Endothelial cell of umbilical vein (primary cell): Measurements from ENCODE around the gene DOCK8. TPM values are rescaled to one million over a fixed set of nuclear protein-coding genes. Genes with fewer than 3 reads are reported as not detected.

Experiments used
- BruUV-seq: library from RNA; stranded (reverse); fragments of 400-500 nt; replicated peaks from 2 replicates; lab custom pipeline; 2021; lab: Mats Ljungman, UMichigan
- CTCF ChIA-PET: fragments of 300-600, 350-600 bp; sonication (Branson Sonifier 250); formaldehyde crosslinking; loops from one replicate; lab custom pipeline; 2021; ENCODE audit warnings: antibody characterized with exemption, inconsistent platforms; lab: Charles Lee
- POLR2A ChIA-PET: fragments of 300-600, 350-600 bp; sonication (Branson Sonifier 250); formaldehyde crosslinking; loops from one replicate; lab custom pipeline; 2021; ENCODE audit warnings: antibody characterized with exemption, inconsistent platforms; lab: Charles Lee
- DNase-seq: peaks from one replicate; pipeline ENCODE4 v3.0.0-alpha.2; 2011; ENCODE audit warnings: low read depth, low spot score
- FAIRE-seq: peaks from 2 replicates; lab custom pipeline; 2011; peaks lifted over from hg19 to GRCh38; lab: Jason Lieb, UNC
- H2AFZ ChIP-seq: 2 replicates; pipeline ENCODE4 v1.6.0; 2012; ENCODE audit warnings: low read depth, low read length, control low read depth, inconsistent platforms
- H3K27ac ChIP-seq: 2 replicates; pipeline ENCODE4 v1.5.1; 2011; ENCODE audit warnings: low read depth, mild to moderate bottlenecking, control low read depth, low read length, moderate library complexity; ENCODE audit not compliant: insufficient read depth
- H3K27me3 ChIP-seq, 2 experiments: 2 replicates each; pipeline versions ENCODE4 v1.6.0 to v1.6.1; 2011; ENCODE audit warnings: low read length in 2 of 2, mixed read lengths in 1 of 2; ENCODE audit not compliant: control insufficient read depth in 2 of 2, insufficient read depth in 2 of 2
- H3K36me3 ChIP-seq, 2 experiments: 2 replicates in 1 of 2; 3 replicates in 1 of 2; pipeline ENCODE4 v1.5.1; 2011; ENCODE audit warnings: low read length in 2 of 2, mild to moderate bottlenecking in 1 of 2, moderate library complexity in 1 of 2; ENCODE audit not compliant: control insufficient read depth in 2 of 2, insufficient read depth in 2 of 2; ENCODE audit errors: extremely low read depth in 1 of 2
- H3K4me1 ChIP-seq: 3 replicates; pipeline ENCODE4 v1.5.1; 2011; ENCODE audit warnings: mild to moderate bottlenecking, low read length; ENCODE audit not compliant: control insufficient read depth, insufficient read depth; ENCODE audit errors: extremely low read depth
- H3K4me2 ChIP-seq: 2 replicates; pipeline ENCODE4 v1.6.1; 2011; ENCODE audit warnings: low read length, control low read depth, mixed read lengths; ENCODE audit not compliant: insufficient read depth
- H3K4me3 ChIP-seq, 3 experiments: fragments of 200-600 bp in 1 of 3; sonication (generic), shearing (Covaris generic) in 1 of 3; replicated peaks in 1 of 3; 2 replicates each; pipeline ENCODE4 v1.5.1; 2011 to 2016; ENCODE audit warnings: control low read depth in 3 of 3, low read length in 3 of 3, mild to moderate bottlenecking in 2 of 3, inconsistent platforms in 1 of 3, low read depth in 1 of 3, moderate library complexity in 1 of 3; ENCODE audit not compliant: insufficient read depth in 1 of 3
- H3K79me2 ChIP-seq: 2 replicates; pipeline ENCODE4 v1.6.0; 2012; ENCODE audit warnings: low read length, inconsistent platforms; ENCODE audit not compliant: control insufficient read depth, insufficient read depth
- H3K9ac ChIP-seq: replicated peaks from 2 replicates; pipeline ENCODE3; 2011; ENCODE audit warnings: low read length, control low read depth; ENCODE audit not compliant: insufficient read depth; ENCODE audit errors: extremely low read depth
- H3K9me1 ChIP-seq: replicated peaks from 3 replicates; pipeline ENCODE4 v1.6.0; 2011; ENCODE audit warnings: mild to moderate bottlenecking, low read length; ENCODE audit not compliant: control insufficient read depth, insufficient read depth; ENCODE audit errors: extremely low read depth
- H3K9me3 ChIP-seq: replicated peaks from 2 replicates; pipeline ENCODE4 v1.5.1; 2012; ENCODE audit warnings: low read length, inconsistent platforms; ENCODE audit not compliant: control insufficient read depth, insufficient read depth
- H4K20me1 ChIP-seq: replicated peaks from 2 replicates; pipeline ENCODE3; 2011; ENCODE audit warnings: mild to moderate bottlenecking, low read length; ENCODE audit not compliant: control insufficient read depth, insufficient read depth; ENCODE audit errors: extremely low read depth
- CTCF ChIP-seq, 2 donors: IDR thresholded peaks; 1 replicate in 1 of 2; 2 replicates in 1 of 2; pipeline ENCODE4 v1.5.1; 2011; ENCODE audit warnings: low read length in 2 of 2, mild to moderate bottlenecking in 2 of 2, moderate library complexity in 2 of 2, control low read depth in 1 of 2, inconsistent platforms in 1 of 2, low read depth in 1 of 2; ENCODE audit not compliant: insufficient read depth in 1 of 2; ENCODE audit errors: extremely low read depth in 1 of 2
- EZH2 ChIP-seq: IDR thresholded peaks from 2 replicates; pipeline ENCODE4 v1.6.1; 2012; ENCODE audit warnings: borderline replicate concordance, low read depth, mild to moderate bottlenecking, moderate library complexity, low read length, inconsistent platforms; ENCODE audit not compliant: severe bottlenecking
- FOS ChIP-seq: IDR thresholded peaks from 2 replicates; pipeline ENCODE4 v1.6.1; 2011; ENCODE audit warnings: mild to moderate bottlenecking, low read length, moderate library complexity, borderline replicate concordance; ENCODE audit not compliant: insufficient read depth
- GATA2 ChIP-seq: IDR thresholded peaks from 2 replicates; pipeline ENCODE4 v1.7.0; 2011; ENCODE audit warnings: low read depth, mild to moderate bottlenecking, moderate library complexity, mixed read lengths, low read length; ENCODE audit not compliant: insufficient read length, insufficient read depth
- JUN ChIP-seq: IDR thresholded peaks from 2 replicates; pipeline ENCODE4 v1.6.1; 2011; ENCODE audit warnings: borderline replicate concordance, low read depth; ENCODE audit not compliant: insufficient read length, insufficient read depth
- MAX ChIP-seq: IDR thresholded peaks from 2 replicates; pipeline ENCODE4 v1.6.1; 2011; ENCODE audit not compliant: insufficient read depth, insufficient read length
- MYC ChIP-seq: IDR thresholded peaks from one replicate; pipeline ENCODE4 v1.6.1; 2011; ENCODE audit warnings: mild to moderate bottlenecking, low read depth, low read length
- POLR2A ChIP-seq: IDR thresholded peaks from 2 replicates; pipeline ENCODE4 v1.6.1; 2012; ENCODE audit warnings: low read depth, mild to moderate bottlenecking, control low read depth, low read length
- POLR2AphosphoS5 ChIP-seq: IDR thresholded peaks from 2 replicates; pipeline ENCODE4 v1.6.1; 2012; ENCODE audit warnings: low read depth, mild to moderate bottlenecking, control low read depth, low read length, moderate library complexity; ENCODE audit not compliant: insufficient read depth
- dilution Hi-C: fragments of 300-500 bp; cut with MboI; formaldehyde crosslinking; loops from one replicate; pipeline ENCODE4 v1.15.0; 2019; ENCODE audit warnings: low sequenced_read_pairs; ENCODE audit not compliant: extremely low pct_ligation_motif_present
- intact Hi-C: fragments of 100-400 bp; cut with micrococcal nuclease; formaldehyde crosslinking; loops from one replicate; pipeline ENCODE4 v1.10.0; 2022
- polyA plus RNA-seq, 4 experiments: library from polyadenylated mRNA; depleted of rRNA in 3 of 4; stranded (reverse) in 3 of 4; unstranded in 1 of 4; fragments of >200 nt; gene quantifications; 2 replicates each; pipeline versions ENCODE4 v1.2.1 to v1.2.3, GENCODE V29; 2011 to 2012; ENCODE audit warnings: missing spikeins in 1 of 4
- total RNA-seq: library from RNA; stranded (reverse); gene quantifications from 2 replicates; pipeline ENCODE4 v1.2.3, GENCODE V29; 2021

DOCK8 gene
- total and polyA plus RNA-seq, 2 donors (not counting 3 experiments of a cell fraction or from before 2014, with no cell fraction given), result 0.54 to 1.3 TPM

- Histone ChIP-seq H3K9ac (no peak overlapping the region), H3K4me3 (no peak overlapping the region), H3K27ac (no peak overlapping the region), H3K27me3 (no peaks in the 10 kb centered on the region), H3K9me1 (no peaks in the 10 kb centered on the region), H3K79me2 (no peaks in the 10 kb centered on the region), H3K4me1 (no peaks in the 10 kb centered on the region), H2AFZ (no peak overlapping the region), H3K4me2 (no peak overlapping the region), H3K9me3 (no peaks in the 10 kb centered on the region), H4K20me1 (no peaks in the 10 kb centered on the region), H3K36me3 (no peaks in the 10 kb centered on the region)
- ChIA-PET POLR2A (no interaction called here), CTCF (interaction anchor here (1.1 kb wide), 1 partner anchor 9 kb away, joined by 3 read pairs; no protein-coding TSS in a partner anchor)
- dilution Hi-C loops, result no loop called here
- DNase-seq (no peak), FAIRE-seq (no peak)
- intact Hi-C loops, result no loop called here
- no TSS peak for BruUV-seq
- no peak for TF ChIP-seq MAX
- TF ChIP-seq FOS, result no peak
- TF ChIP-seq POLR2AphosphoS5, result no peak
- no peak for TF ChIP-seq MYC
- no peak for TF ChIP-seq POLR2A
- no peak for TF ChIP-seq EZH2
- TF ChIP-seq CTCF (IDR thresholded peaks at IDR 0.05; ENCODE audit: extremely low read depth in 1 of 2, insufficient read depth in 1 of 2, low read depth in 1 of 2, low read length in 2 of 2), result no peak
- no peak for TF ChIP-seq GATA2
- no peak for TF ChIP-seq JUN
These were observed 222.4 kb downstream of the DOCK8 start for GRCh38 chr9:437066-437465.
